Naive B cell (primary cell): ENCODE data around the gene SCLY. TPM values are rescaled to one million over a fixed set of nuclear protein-coding genes. Genes with fewer than 3 reads are reported as not detected.

Experiments
- ATAC-seq, 2 donors: fragments of 150-1000 bp; cut with Tn5 transposase; 2 replicates each; pipeline ENCODE4 v1.10.0; 2021; ENCODE audit warnings: low read depth in 2 of 2, mild to moderate bottlenecking in 2 of 2, moderate library complexity in 2 of 2
- DNase-seq: peaks from one replicate; pipeline ENCODE4 v3.0.0; 2022
- H3K27ac Mint-ChIP-seq, 6 donors: one replicate each; pipeline ENCODE4 v1.8.0; 2020 to 2022; ENCODE audit warnings: mild to moderate bottlenecking in 6 of 6, mixed read lengths in 6 of 6, moderate library complexity in 5 of 6, inconsistent platforms in 2 of 6
- H3K27me3 Mint-ChIP-seq, 3 donors: one replicate each; pipeline ENCODE4 v1.8.0; 2021 to 2022; ENCODE audit warnings: mixed read lengths in 3 of 3, mild to moderate bottlenecking in 1 of 3
- H3K36me3 Mint-ChIP-seq, 2 donors: one replicate each; pipeline ENCODE4 v1.8.0; 2020 to 2022; ENCODE audit warnings: mixed read lengths in 2 of 2, inconsistent platforms in 1 of 2, mild to moderate bottlenecking in 1 of 2
- H3K4me1 Mint-ChIP-seq, 3 donors: one replicate each; pipeline ENCODE4 v1.8.0; 2020 to 2022; ENCODE audit warnings: mixed read lengths in 3 of 3, inconsistent platforms in 1 of 3, mild to moderate bottlenecking in 1 of 3, moderate library complexity in 1 of 3
- H3K4me3 Mint-ChIP-seq, 8 donors: one replicate each; pipeline ENCODE4 v1.8.0; 2020 to 2022; ENCODE audit warnings: mild to moderate bottlenecking in 8 of 8, mixed read lengths in 8 of 8, moderate library complexity in 8 of 8, inconsistent platforms in 2 of 8
- H3K9me3 Mint-ChIP-seq, 7 donors: one replicate each; pipeline ENCODE4 v1.8.0; 2020 to 2022; ENCODE audit warnings: mixed read lengths in 7 of 7, mild to moderate bottlenecking in 5 of 7, inconsistent platforms in 2 of 7, moderate library complexity in 1 of 7
- polyA plus RNA-seq, 6 donors: library from polyadenylated mRNA; unstranded; fragments of 300-500 nt; fragmentation: Illumina TruSeq; gene quantifications; one replicate each; pipeline ENCODE4 v1.2.3, GENCODE V29; 2021; ENCODE audit warnings: low read depth in 6 of 6

SCLY gene
- polyA plus RNA-seq, 6 donors from 2014 or later: 11.5 to 18.8 (median 15.6) TPM

GRCh38 chr2:238117199-238118154 is 56.7 kb downstream of the SCLY start:
- DNase-seq: no peak

DNA sequence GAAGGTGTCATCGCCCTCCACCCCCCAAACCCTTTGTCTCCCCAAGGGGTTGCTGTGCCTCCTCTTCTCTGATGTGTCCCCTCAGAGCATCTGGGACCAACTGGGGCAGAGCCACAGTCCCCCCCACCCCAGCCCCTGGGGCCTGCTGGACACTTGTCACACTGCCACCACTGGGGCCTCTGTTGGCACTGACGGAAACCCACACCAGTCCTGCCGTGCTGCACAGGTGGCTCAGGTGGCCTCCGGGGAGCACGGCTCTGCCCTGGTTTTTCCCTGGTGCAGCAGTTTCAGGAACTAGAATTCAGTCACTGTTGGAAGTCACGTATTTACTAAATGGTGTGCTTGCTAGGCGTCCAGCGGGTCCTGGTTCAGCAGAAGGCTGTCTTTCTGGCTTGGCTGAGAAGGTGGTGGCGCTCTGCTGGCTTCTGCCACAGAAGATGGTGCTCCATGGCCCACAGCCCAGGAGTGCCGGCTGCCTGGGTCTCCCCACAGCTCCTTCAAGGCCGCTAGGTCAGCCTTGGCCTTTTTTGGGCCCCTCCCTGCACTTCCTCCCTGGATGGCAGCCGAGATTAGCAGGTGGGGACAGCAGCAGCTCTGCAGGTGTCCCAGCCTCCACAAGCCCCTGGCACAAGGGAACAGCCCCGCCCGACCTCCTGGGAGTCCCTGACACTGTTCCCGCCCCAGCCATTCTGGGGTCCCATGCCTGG is 59.1 kb downstream of the SCLY start:
- no peak for DNase-seq
- Mint-ChIP-seq H3K4me1 (peaks cover 0 to 5% (median 0%) of the 10 kb centered on the region in 3 donors), H3K4me3 (no peak overlapping the region), H3K27me3 (peaks cover 0 to 35% (median 21%) of the 10 kb centered on the region in 3 donors), H3K27ac (peak overlapping the region in 1 of 6 donors; percentile 22), H3K9me3 (peaks cover 0 to 4% (median 0%) of the 10 kb centered on the region in 7 donors), H3K36me3 (no peaks in the 10 kb centered on the region)
- ATAC-seq: peak in 1 of 2 donors; percentile 30

More at GRCh38 chr2:238117199-238118154, 56.7 kb downstream of the SCLY start:
- ATAC-seq: no peak
- Mint-ChIP-seq H3K27me3 (peaks cover 0 to 35% (median 21%) of the 10 kb centered on the region in 3 donors), H3K9me3 (peaks cover 0 to 17% (median 6%) of the 10 kb centered on the region in 7 donors), H3K4me1 (peaks cover 0 to 5% (median 0%) of the 10 kb centered on the region in 3 donors), H3K27ac (no peak overlapping the region), H3K4me3 (peak overlapping the region in 1 of 8 donors; percentile 69), H3K36me3 (peaks cover 0 to 10% of the 10 kb centered on the region in 2 donors)

DNA sequence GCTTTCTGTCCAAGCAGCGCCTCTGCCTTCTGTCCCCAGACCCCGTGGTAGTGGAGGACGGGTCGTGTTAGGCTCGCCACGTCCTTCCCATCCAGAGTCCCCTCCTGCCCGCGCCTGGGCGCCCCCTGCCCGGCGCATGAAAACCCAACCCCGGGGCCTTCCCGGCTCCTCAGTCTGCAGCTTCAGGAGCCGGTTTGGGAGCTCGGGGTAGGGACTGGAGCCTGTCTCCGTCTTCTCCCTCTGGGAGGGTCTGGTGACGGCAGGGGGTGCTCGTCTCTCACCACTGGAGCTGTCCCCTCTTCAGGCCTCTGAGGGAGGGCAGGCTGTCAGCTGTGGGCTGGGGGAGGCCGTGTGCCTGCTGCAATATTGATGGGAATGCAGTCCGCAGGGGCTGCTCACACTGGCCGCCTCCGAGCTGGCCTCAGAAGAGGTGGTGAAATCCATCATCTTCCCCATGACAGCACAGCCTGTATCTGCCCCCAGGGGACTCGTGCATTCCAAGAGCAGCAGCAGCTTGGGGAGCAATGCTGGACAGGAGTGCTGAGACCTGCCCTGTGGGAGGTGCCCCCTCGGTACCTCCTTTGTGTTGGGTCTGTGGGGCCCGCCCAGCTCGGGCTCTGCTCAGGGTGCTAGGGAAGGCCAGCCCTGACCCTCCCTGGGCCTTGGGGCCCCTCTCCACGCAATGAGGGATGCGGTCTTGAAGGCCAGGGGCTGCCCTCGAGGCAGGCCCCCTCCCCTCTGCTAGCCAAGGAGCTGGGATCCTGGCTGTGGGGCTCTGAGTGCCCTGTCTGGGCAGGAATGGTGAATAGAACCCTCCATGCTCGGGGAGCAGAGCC is 59.9 kb downstream of the SCLY start:
- no peaks in the 10 kb centered on the region for H3K36me3 Mint-ChIP-seq
- ATAC-seq (no peak), DNase-seq (no peak)
- no peak overlapping the region for H3K27ac Mint-ChIP-seq
- peaks cover 0 to 4% (median 0%) of the 10 kb centered on the region in 7 donors for H3K9me3 Mint-ChIP-seq
- H3K4me1 Mint-ChIP-seq: peaks cover 0 to 5% (median 0%) of the 10 kb centered on the region in 3 donors
- H3K4me3 Mint-ChIP-seq: no peak overlapping the region
- peaks cover 0 to 35% (median 21%) of the 10 kb centered on the region in 3 donors for H3K27me3 Mint-ChIP-seq

DNA sequence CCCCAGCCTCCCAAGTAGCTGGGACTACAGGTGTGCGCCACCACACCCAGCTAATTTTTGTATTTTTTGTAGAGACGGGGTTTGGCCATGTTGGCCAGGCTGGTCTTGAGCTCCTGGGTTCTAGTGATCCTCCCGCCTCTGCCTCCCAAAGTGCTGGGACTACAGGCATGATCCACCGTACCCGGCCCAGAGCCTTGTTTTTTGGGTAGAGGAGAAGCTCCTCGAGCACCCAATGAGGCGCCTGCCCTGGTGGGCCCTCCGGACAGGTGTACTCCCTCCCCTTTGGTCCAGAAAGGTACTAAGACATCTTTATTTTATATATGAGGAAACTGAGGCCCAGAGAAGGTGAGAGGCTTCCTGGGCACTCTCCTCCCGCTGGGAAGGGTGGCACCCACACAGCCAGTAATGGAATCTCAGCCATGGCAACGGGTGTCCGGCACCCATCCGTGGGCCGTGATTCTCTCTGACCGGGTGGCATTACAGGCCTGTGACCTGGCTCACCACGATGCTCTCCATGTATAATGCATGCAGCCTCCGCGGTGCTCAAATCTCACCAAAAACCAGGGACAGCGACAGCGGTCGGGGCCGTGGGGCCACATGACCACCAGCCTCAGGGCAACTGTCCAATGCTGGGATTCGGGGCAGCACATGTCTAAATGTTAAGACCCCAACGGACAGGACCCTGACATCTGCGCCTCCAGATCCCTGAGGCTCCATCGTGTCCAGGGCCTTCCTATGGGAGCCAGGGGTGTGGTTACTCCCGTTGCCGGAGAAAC is 60.9 kb downstream of the SCLY start:
- no peak for DNase-seq
- Mint-ChIP-seq H3K9me3 (peaks cover 0 to 4% (median 0%) of the 10 kb centered on the region in 7 donors), H3K27me3 (peaks cover 0 to 29% (median 21%) of the 10 kb centered on the region in 3 donors), H3K4me3 (no peak overlapping the region), H3K4me1 (peaks cover 0 to 5% (median 0%) of the 10 kb centered on the region in 3 donors), H3K36me3 (no peaks in the 10 kb centered on the region), H3K27ac (no peak overlapping the region)
- no peak for ATAC-seq

- H3K27ac Mint-ChIP-seq: no peak overlapping the region
- peaks cover 0 to 3% (median 0%) of the 10 kb centered on the region in 7 donors for H3K9me3 Mint-ChIP-seq
- H3K27me3 Mint-ChIP-seq: peaks cover 0 to 22% (median 17%) of the 10 kb centered on the region in 3 donors
- peaks cover 0 to 5% (median 0%) of the 10 kb centered on the region in 3 donors for H3K4me1 Mint-ChIP-seq
- no peak overlapping the region for H3K4me3 Mint-ChIP-seq
- H3K36me3 Mint-ChIP-seq: no peaks in the 10 kb centered on the region
- DNase-seq (no peak), ATAC-seq (no peak)
These were observed 61.8 kb downstream of the SCLY start for GRCh38 chr2:238122287-238123217.

DNA sequence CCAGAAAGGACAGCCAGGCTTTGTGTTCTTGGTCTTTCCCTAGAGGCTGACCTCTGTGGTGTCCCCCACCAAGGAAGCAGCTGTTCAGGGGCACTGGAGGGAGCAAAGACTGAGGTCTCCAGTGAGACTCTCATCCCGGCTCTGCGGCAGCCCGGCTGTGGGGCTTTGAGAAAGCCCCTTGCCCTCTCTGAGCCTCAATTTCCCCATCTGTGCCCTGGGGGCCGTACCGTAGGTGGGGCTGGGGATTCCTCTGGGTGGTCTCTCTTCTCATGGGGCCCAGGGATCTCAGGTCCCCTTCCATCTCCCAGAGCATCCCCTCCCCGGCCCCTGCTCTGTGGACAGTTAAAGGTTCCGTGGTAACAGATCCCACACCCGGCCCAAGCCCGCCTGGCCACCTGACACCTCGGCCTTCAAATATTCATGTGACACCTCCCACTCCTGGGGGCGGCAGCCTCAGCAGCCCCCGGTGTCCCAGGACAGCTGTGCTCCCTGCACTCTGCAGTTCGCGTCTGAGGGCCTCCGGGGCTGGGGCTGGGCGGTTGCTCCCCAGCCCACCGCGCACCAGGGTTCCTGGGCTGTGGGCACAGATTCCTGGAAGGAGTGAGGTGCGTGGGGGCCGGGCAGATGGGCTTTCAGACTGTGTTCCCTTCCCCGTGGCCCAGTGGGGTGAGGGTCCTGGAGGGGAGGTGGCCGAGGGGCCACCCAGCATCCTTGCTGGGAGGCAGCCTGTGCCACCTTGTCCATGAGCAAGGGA is 62.6 kb downstream of the SCLY start:
- Mint-ChIP-seq H3K27me3 (peaks cover 0 to 14% (median 9%) of the 10 kb centered on the region in 3 donors), H3K27ac (no peak overlapping the region), H3K36me3 (no peaks in the 10 kb centered on the region), H3K4me1 (peaks cover 0 to 5% (median 0%) of the 10 kb centered on the region in 3 donors), H3K4me3 (no peak overlapping the region), H3K9me3 (no peaks in the 10 kb centered on the region)
- DNase-seq (no peak), ATAC-seq (no peak)

DNA sequence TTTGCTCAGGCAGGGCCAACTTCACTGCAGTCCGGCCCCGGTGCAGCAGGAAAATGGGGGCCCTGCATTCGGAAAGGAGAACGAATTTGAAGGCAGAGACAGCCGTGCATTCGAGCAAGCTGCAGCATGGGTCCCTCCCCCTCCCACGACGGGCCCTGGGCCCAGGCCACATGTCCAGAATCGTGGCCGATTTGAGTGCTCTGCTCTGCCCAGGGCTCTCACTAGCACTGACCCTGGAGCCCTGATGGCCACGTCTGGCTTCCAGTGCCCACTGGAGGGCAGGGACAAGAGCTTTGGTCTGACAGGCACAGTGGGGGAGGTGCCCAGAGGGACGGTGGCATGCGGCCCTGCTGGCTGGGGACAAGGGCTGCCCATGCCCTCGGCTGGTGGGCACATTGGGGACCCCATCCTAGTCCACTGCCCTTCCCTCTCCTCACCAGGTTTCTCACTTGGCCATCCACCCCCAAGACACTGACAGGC is 63.2 kb downstream of the SCLY start:
- ATAC-seq: no peak
- Mint-ChIP-seq H3K27me3 (peaks cover 0 to 8% (median 3%) of the 10 kb centered on the region in 3 donors), H3K9me3 (no peaks in the 10 kb centered on the region), H3K4me3 (no peak overlapping the region), H3K27ac (no peak overlapping the region), H3K4me1 (peaks cover 0 to under 1% (median 0%) of the 10 kb centered on the region in 3 donors), H3K36me3 (no peaks in the 10 kb centered on the region)
- no peak for DNase-seq

DNA sequence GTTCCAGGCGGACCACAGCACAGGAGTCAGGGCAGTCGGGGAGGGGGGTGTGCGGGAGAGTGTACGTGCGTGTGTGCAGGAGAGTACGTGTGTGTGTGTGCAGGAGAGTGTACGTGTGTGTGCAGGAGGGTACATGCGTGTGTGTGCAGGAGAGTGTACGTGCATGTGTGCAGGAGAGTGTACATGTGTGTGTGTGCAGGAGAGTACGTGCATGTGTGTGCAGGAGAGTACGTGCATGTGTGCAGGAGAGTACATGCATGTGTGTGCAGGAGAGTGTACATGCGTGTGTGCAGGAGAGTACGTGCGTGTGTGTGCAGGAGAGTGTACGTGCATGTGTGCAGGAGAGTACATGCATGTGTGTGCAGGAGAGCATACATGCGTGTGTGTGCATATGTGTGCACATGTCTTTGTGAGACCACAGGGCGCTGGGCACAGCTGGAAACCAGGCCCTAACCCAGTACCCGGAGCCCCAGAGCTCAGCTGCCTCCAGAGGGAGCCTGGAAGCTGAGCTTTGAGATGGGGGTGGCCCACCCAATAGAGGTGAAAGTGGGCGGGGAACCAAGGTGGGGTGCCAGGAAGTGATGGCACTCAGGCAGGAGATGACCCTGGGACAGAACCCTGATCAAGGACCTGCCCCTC is 63.8 kb downstream of the SCLY start:
- H3K36me3 Mint-ChIP-seq: no peaks in the 10 kb centered on the region
- no peak overlapping the region for H3K4me3 Mint-ChIP-seq
- H3K9me3 Mint-ChIP-seq: no peaks in the 10 kb centered on the region
- no peak for DNase-seq
- H3K27me3 Mint-ChIP-seq: peaks cover 0 to 3% (median 0%) of the 10 kb centered on the region in 3 donors
- no peak overlapping the region for H3K27ac Mint-ChIP-seq
- H3K4me1 Mint-ChIP-seq: no peaks in the 10 kb centered on the region
- no peak for ATAC-seq

- ATAC-seq (no peak), DNase-seq (no peak)
- H3K4me3 Mint-ChIP-seq: no peak overlapping the region
- no peaks in the 10 kb centered on the region for H3K9me3 Mint-ChIP-seq
- no peaks in the 10 kb centered on the region for H3K4me1 Mint-ChIP-seq
- no peak overlapping the region for H3K27ac Mint-ChIP-seq
- no peaks in the 10 kb centered on the region for H3K27me3 Mint-ChIP-seq
- no peaks in the 10 kb centered on the region for H3K36me3 Mint-ChIP-seq
These were observed 64.5 kb downstream of the SCLY start for GRCh38 chr2:238125127-238125885.

GRCh38 chr2:238126338-238126737 is 65.5 kb downstream of the SCLY start:
- H3K27ac Mint-ChIP-seq: no peak overlapping the region
- no peaks in the 10 kb centered on the region for H3K9me3 Mint-ChIP-seq
- H3K27me3 Mint-ChIP-seq: no peaks in the 10 kb centered on the region
- no peaks in the 10 kb centered on the region for H3K4me1 Mint-ChIP-seq
- ATAC-seq (no peak), DNase-seq (no peak)
- no peak overlapping the region for H3K4me3 Mint-ChIP-seq
- no peaks in the 10 kb centered on the region for H3K36me3 Mint-ChIP-seq
